22Rv1 (cell line): Measurements from ENCODE around the gene CARNS1.

Experiments used
- CTCF ChIP-seq: fragments of 450-650 bp; IDR thresholded peaks from 2 replicates; pipeline ENCODE4 v1.5.1; 2017; ENCODE audit warnings: mild to moderate bottlenecking
- ZFX ChIP-seq: fragments of 450-650 bp; IDR thresholded peaks from 2 replicates; pipeline ENCODE4 v1.6.1; 2017; ENCODE audit warnings: antibody characterized with exemption, borderline replicate concordance

GRCh38 chr11:67397536-67397935 is 17.9 kb upstream of the CARNS1 start:
- no peak for TF ChIP-seq CTCF
- TF ChIP-seq ZFX: no peak
